A549 (cell line): ENCODE data around the gene CALM1.

Experiments
- BHLHE40 ChIP-seq: IDR thresholded peaks from 2 replicates; pipeline ENCODE4 v1.6.1; 2012; ENCODE audit warnings: low read depth, low read length, inconsistent platforms
- CHD4 ChIP-seq: fragments of 200-600 bp; sonication (generic); IDR thresholded peaks from 2 replicates; pipeline ENCODE4 v1.6.1; 2016; ENCODE audit warnings: antibody characterized with exemption, mild to moderate bottlenecking, borderline replicate concordance
- EHMT2 ChIP-seq: fragments of 200-600 bp; sonication (generic); IDR thresholded peaks from 2 replicates; pipeline ENCODE4 v1.6.1; 2016; ENCODE audit warnings: antibody characterized with exemption, low read depth, mild to moderate bottlenecking, moderate library complexity
- MAFK ChIP-seq: fragments of 450-650 bp; IDR thresholded peaks from 2 replicates; pipeline ENCODE4 v1.6.1; 2014; ENCODE audit not compliant: partially characterized antibody
- NR3C1 ChIP-seq: fragments of >200 bp; sonication (Bioruptor Twin); formaldehyde crosslinking; IDR thresholded peaks from 3 replicates; pipeline ENCODE4 v1.6.1; 2017
- RARB ChIP-seq: fragments of 250-450 bp; sonication (Bioruptor Pico); IDR thresholded peaks from 2 replicates; pipeline ENCODE4 v1.8.0; 2021; ENCODE audit warnings: mild to moderate bottlenecking, moderate library complexity
- SMC3 ChIP-seq: fragments of >200 bp; sonication (Bioruptor Twin); formaldehyde crosslinking; IDR thresholded peaks from 3 replicates; pipeline ENCODE4 v1.6.1; 2018; ENCODE audit warnings: inconsistent platforms
- ZSCAN20 ChIP-seq: fragments of 250-450 bp; sonication (Bioruptor Pico); IDR thresholded peaks from 2 replicates; pipeline ENCODE4 v1.8.0; 2022; ENCODE audit warnings: mild to moderate bottlenecking, moderate library complexity
- TF ChIP-seq, protein P1 (sequence below): fragments of >200 bp; sonication (Bioruptor Twin); formaldehyde crosslinking; IDR thresholded peaks from 3 replicates; pipeline ENCODE4 v1.5.1; 2016
- TF ChIP-seq, protein P2 (sequence below): fragments of 200-600 bp; sonication (generic); IDR thresholded peaks from 2 replicates; pipeline ENCODE4 v1.6.1; 2016; ENCODE audit warnings: antibody characterized with exemption, mild to moderate bottlenecking, moderate library complexity
- TF ChIP-seq, protein P3 (sequence below): IDR thresholded peaks from 2 replicates; pipeline ENCODE4 v1.6.1; 2012
- TF ChIP-seq, protein P4 (sequence below): fragments of 450-650 bp; IDR thresholded peaks from 2 replicates; pipeline ENCODE4 v1.6.1; 2014; ENCODE audit warnings: antibody characterized with exemption

DNA sequence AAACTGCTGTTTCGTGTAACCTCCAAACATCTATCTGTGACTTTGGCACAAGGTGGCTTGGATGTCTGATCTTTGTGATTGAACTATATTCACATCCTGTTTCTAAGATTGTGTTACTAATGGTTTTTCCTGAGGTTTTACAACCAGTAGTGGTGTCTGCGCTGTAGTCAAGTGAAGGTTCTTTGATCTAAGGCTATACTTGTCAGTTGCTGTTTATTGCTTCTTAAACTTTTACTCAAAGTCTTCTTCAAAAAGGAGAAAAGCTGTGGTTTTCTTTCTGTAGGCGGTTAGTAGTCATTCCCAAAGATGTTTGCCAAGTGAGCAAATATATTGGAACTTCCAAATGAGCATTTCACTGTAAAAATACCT is 12.3 kb upstream of the CALM1 start:
- TF ChIP-seq, protein P1, sequence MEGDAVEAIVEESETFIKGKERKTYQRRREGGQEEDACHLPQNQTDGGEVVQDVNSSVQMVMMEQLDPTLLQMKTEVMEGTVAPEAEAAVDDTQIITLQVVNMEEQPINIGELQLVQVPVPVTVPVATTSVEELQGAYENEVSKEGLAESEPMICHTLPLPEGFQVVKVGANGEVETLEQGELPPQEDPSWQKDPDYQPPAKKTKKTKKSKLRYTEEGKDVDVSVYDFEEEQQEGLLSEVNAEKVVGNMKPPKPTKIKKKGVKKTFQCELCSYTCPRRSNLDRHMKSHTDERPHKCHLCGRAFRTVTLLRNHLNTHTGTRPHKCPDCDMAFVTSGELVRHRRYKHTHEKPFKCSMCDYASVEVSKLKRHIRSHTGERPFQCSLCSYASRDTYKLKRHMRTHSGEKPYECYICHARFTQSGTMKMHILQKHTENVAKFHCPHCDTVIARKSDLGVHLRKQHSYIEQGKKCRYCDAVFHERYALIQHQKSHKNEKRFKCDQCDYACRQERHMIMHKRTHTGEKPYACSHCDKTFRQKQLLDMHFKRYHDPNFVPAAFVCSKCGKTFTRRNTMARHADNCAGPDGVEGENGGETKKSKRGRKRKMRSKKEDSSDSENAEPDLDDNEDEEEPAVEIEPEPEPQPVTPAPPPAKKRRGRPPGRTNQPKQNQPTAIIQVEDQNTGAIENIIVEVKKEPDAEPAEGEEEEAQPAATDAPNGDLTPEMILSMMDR = no peak
- no peak for TF ChIP-seq SMC3
- TF ChIP-seq BHLHE40 = no peak
- no peak for TF ChIP-seq CHD4
- no peak for TF ChIP-seq ZSCAN20 (CRISPR knock-in tag)
- TF ChIP-seq, protein P2, sequence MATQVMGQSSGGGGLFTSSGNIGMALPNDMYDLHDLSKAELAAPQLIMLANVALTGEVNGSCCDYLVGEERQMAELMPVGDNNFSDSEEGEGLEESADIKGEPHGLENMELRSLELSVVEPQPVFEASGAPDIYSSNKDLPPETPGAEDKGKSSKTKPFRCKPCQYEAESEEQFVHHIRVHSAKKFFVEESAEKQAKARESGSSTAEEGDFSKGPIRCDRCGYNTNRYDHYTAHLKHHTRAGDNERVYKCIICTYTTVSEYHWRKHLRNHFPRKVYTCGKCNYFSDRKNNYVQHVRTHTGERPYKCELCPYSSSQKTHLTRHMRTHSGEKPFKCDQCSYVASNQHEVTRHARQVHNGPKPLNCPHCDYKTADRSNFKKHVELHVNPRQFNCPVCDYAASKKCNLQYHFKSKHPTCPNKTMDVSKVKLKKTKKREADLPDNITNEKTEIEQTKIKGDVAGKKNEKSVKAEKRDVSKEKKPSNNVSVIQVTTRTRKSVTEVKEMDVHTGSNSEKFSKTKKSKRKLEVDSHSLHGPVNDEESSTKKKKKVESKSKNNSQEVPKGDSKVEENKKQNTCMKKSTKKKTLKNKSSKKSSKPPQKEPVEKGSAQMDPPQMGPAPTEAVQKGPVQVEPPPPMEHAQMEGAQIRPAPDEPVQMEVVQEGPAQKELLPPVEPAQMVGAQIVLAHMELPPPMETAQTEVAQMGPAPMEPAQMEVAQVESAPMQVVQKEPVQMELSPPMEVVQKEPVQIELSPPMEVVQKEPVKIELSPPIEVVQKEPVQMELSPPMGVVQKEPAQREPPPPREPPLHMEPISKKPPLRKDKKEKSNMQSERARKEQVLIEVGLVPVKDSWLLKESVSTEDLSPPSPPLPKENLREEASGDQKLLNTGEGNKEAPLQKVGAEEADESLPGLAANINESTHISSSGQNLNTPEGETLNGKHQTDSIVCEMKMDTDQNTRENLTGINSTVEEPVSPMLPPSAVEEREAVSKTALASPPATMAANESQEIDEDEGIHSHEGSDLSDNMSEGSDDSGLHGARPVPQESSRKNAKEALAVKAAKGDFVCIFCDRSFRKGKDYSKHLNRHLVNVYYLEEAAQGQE = no peak
- TF ChIP-seq, protein P3, sequence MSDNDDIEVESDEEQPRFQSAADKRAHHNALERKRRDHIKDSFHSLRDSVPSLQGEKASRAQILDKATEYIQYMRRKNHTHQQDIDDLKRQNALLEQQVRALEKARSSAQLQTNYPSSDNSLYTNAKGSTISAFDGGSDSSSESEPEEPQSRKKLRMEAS = no peak
- TF ChIP-seq EHMT2 = no peak
- TF ChIP-seq, protein P4, sequence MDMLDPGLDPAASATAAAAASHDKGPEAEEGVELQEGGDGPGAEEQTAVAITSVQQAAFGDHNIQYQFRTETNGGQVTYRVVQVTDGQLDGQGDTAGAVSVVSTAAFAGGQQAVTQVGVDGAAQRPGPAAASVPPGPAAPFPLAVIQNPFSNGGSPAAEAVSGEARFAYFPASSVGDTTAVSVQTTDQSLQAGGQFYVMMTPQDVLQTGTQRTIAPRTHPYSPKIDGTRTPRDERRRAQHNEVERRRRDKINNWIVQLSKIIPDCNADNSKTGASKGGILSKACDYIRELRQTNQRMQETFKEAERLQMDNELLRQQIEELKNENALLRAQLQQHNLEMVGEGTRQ = no peak
- TF ChIP-seq MAFK = no peak
- TF ChIP-seq NR3C1 = no peak
- no peak for TF ChIP-seq RARB (CRISPR knock-in tag)
